ENCODE measurements around the gene TMEM238L. TPM values are rescaled to one million over a fixed set of nuclear protein-coding genes. Genes with fewer than 3 reads are reported as not detected.

The TMEM238L gene
- total RNA-seq, 1 donor from 2014 or later = not detected

DNA sequence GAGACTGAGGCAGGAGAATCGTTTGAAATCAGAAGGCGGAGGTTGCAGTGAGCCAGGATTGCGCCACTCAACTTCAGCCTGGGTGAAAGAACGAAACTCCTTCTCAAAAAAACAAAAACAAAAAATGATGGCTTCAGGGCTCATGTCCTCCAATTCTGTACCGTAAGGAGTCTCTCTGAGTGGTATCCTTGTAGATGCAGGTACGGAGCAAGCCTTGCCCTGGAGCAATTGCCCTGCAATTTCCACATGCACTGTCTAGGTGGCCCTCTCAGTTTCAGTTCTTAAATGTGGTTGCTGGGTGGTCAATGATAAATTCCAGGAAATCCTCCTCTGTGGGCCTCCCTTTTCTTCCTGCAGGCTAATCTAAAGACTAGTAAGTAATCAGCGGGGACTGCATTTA is 10.6 kb downstream of the TMEM238L start:
- TF ChIP-seq, protein P1, sequence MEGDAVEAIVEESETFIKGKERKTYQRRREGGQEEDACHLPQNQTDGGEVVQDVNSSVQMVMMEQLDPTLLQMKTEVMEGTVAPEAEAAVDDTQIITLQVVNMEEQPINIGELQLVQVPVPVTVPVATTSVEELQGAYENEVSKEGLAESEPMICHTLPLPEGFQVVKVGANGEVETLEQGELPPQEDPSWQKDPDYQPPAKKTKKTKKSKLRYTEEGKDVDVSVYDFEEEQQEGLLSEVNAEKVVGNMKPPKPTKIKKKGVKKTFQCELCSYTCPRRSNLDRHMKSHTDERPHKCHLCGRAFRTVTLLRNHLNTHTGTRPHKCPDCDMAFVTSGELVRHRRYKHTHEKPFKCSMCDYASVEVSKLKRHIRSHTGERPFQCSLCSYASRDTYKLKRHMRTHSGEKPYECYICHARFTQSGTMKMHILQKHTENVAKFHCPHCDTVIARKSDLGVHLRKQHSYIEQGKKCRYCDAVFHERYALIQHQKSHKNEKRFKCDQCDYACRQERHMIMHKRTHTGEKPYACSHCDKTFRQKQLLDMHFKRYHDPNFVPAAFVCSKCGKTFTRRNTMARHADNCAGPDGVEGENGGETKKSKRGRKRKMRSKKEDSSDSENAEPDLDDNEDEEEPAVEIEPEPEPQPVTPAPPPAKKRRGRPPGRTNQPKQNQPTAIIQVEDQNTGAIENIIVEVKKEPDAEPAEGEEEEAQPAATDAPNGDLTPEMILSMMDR (IDR thresholded peaks at IDR 0.05) = no peak
- Mint-ChIP-seq H3K36me3 (ENCODE audit: unreplicated experiment) (no peaks in the 10 kb centered on the region), H3K27ac (ENCODE audit: unreplicated experiment) (no peak overlapping the region), H3K4me1 (ENCODE audit: unreplicated experiment) (no peaks in the 10 kb centered on the region), H3K27me3 (ENCODE audit: unreplicated experiment) (no peaks in the 10 kb centered on the region), H3K4me3 (ENCODE audit: unreplicated experiment) (no peak overlapping the region), H3K9me3 (ENCODE audit: unreplicated experiment) (no peaks in the 10 kb centered on the region)
- no peak for DNase-seq (ENCODE audit: extremely low spot score, unreplicated experiment)

DNA sequence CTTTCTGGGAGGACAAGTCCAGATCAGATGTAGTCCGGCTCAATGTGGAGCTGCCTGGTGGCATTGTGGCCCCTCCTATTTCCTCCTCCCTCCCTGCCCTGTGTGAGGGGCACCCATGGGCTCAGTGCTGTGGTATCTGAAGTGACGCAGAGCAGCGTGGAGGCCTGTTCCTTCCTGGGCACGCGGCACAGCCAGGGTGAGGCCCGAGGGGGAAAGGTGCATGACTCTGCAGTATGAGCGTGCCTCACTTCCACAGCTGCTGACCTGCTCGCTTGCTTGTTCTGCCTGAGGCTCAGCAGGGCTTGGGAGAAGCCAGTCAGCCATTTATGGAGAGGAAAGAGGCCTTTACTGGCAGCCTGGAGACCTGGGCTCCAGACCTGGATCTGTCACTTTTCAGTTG is 11.7 kb downstream of the TMEM238L start:
- H3K4me3 Mint-ChIP-seq (ENCODE audit: unreplicated experiment) = no peak overlapping the region
- H3K9me3 Mint-ChIP-seq (ENCODE audit: unreplicated experiment) = no peaks in the 10 kb centered on the region
- H3K27me3 Mint-ChIP-seq (ENCODE audit: unreplicated experiment) = no peaks in the 10 kb centered on the region
- no peaks in the 10 kb centered on the region for H3K36me3 Mint-ChIP-seq (ENCODE audit: unreplicated experiment)
- TF ChIP-seq, protein P1 (IDR thresholded peaks at IDR 0.05) = no peak
- DNase-seq (ENCODE audit: extremely low spot score, unreplicated experiment) = no peak
- H3K4me1 Mint-ChIP-seq (ENCODE audit: unreplicated experiment) = no peaks in the 10 kb centered on the region
- H3K27ac Mint-ChIP-seq (ENCODE audit: unreplicated experiment) = no peak overlapping the region

DNA sequence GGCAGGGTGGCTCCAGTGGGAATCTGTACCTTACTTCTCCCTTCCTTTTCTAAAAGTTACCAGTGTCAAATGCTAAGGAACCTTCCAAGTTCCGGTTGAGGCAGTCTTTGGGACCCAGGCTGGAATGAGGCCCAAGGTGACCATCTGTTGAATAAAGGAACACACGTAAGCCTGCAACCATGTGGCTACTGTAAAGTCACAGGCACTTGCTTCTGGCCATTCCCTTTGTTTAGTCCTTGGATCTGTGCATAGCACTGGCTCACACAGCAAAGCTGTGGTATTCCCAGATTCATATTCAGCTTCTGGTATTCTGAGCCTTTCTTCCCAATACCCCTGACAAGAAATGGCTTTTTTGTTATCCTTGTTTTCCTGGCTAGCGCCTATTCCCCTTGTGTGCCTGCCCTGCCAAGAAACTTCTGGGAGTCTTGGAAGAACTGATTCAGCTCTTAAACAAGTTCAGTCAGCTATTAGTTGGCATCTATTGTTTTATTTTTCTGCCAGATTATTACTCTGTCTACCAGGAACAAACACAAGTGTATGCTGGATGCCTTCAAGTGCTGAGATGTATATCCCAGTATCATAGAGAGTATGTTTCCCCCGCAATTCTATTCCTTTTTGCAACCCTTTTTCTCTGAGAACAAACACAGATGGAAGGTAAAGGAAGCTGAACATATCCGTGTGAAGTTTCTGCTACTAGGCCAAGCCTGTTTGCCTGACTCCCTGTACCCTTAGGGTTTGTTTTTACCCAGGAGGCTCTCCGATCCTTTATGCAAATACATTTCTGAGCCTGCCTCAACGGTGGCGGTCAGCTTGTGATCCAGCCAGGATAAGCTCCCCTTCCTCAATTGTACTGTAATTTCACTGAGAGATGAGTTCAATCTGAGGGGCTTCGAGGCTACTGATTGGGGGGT is 13.2 kb downstream of the TMEM238L start:
- DNase-seq (ENCODE audit: extremely low spot score, unreplicated experiment) = no peak
- Mint-ChIP-seq H3K36me3 (ENCODE audit: unreplicated experiment) (no peaks in the 10 kb centered on the region), H3K4me1 (ENCODE audit: unreplicated experiment) (no peaks in the 10 kb centered on the region), H3K4me3 (ENCODE audit: unreplicated experiment) (no peak overlapping the region), H3K27ac (ENCODE audit: unreplicated experiment) (no peak overlapping the region), H3K9me3 (ENCODE audit: unreplicated experiment) (no peaks in the 10 kb centered on the region), H3K27me3 (ENCODE audit: unreplicated experiment) (no peaks in the 10 kb centered on the region)
- TF ChIP-seq, protein P1 (IDR thresholded peaks at IDR 0.05) = no peak

DNA sequence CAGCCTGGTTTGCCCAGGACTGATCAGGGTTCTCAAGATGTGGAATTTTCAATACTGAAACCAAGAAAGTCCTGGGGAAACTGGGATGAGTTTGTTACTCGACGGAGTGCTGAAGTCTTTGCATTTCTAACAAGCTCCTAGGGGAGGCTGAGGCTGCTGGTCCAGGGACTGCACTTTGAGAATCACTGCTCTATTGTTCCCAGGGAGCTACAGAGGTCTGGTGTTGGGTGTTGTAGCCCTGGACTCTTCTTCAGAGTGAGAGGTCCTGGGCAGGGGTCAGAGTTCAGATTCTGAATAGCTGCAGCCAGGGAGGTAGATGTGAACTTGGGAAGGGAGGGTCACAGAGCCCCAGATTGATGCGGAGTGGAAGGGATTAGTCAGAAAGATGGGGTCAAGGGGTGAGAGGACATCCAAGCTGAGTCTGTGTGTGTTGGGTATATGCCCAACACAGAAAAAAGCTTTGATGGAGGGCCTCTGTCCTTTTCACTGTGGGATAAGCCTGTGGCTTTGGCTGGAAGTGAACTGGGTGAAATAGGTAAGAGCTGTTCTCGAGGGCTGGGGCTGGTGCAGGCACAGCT is 14.1 kb downstream of the TMEM238L start:
- H3K27me3 Mint-ChIP-seq (ENCODE audit: unreplicated experiment) = no peaks in the 10 kb centered on the region
- no peak overlapping the region for H3K4me3 Mint-ChIP-seq (ENCODE audit: unreplicated experiment)
- DNase-seq (ENCODE audit: extremely low spot score, unreplicated experiment) = no peak
- TF ChIP-seq, protein P1 (IDR thresholded peaks at IDR 0.05) = no peak
- no peak overlapping the region for H3K27ac Mint-ChIP-seq (ENCODE audit: unreplicated experiment)
- H3K36me3 Mint-ChIP-seq (ENCODE audit: unreplicated experiment) = no peaks in the 10 kb centered on the region
- no peaks in the 10 kb centered on the region for H3K4me1 Mint-ChIP-seq (ENCODE audit: unreplicated experiment)
- no peaks in the 10 kb centered on the region for H3K9me3 Mint-ChIP-seq (ENCODE audit: unreplicated experiment)

DNA sequence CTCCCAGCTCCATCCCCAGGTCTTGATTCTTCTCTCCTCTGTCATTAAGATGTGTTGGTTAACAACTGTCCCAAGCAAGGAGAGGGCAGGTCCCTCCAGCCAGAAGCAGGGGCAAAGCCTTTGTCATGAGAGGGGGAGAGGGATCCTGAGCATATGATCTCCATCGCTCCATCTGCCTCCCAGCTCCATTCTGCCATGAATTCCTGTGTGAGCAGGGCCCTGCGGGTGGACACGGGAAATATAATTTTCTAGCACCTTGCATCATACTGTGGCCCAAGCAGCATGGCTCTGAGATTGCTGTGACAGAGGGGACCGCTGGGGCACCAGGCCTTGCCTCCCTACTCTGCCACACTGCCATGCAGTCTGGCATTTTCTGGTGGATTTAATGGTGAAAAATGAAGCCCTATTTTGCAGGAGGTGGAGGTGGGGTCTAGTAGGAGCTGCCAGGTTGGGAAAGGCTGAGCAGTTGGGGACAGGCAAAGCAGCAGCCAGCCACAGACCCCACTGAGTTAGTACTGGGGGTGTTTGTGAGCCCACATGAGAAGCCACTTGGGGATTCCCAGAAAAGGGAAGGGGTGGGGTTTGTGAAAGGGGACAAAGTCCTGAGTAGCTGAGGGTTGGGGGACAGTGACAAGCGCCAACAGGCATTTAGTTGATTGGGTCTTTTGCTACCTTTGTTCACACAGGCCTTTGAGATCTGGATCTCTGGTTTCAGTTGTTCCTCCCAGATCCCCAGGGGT is 16.4 kb downstream of the TMEM238L start:
- Mint-ChIP-seq H3K27ac (ENCODE audit: unreplicated experiment) (no peak overlapping the region), H3K27me3 (ENCODE audit: unreplicated experiment) (no peaks in the 10 kb centered on the region), H3K4me3 (ENCODE audit: unreplicated experiment) (no peak overlapping the region), H3K36me3 (ENCODE audit: unreplicated experiment) (no peaks in the 10 kb centered on the region), H3K4me1 (ENCODE audit: unreplicated experiment) (no peaks in the 10 kb centered on the region), H3K9me3 (ENCODE audit: unreplicated experiment) (no peaks in the 10 kb centered on the region)
- TF ChIP-seq, protein P1 (IDR thresholded peaks at IDR 0.05) = no peak
- no peak for DNase-seq (ENCODE audit: extremely low spot score, unreplicated experiment)

Measured in osteocyte (in vitro differentiated cells).